GM18951 (cell line): ENCODE results near the gene GPR180.

ENCODE experiments used
- POLR2A ChIP-seq: IDR thresholded peaks from 4 replicates; pipeline ENCODE4 v1.6.1; 2011; ENCODE audit warnings: mild to moderate bottlenecking; ENCODE audit not compliant: insufficient read length, insufficient read depth; ENCODE audit errors: extremely low read depth
- in situ Hi-C: fragments of 300-500 bp; cut with MboI; formaldehyde crosslinking; loops from one replicate; pipeline ENCODE4 v1.12.0; 2022; ENCODE audit warnings: low sequenced_read_pairs, mixed read lengths, inconsistent platforms; ENCODE audit not compliant: unreplicated experiment

GPR180 gene

GRCh38 chr13:94601446-94602431, at the start of gene GPR180:
Gene GPR180 (plus strand): TSS chr13:94601857. CDS start chr13:94601928, 71 bp downstream.
- TF ChIP-seq POLR2A = peak; percentile 94
- in situ Hi-C loops = no loop called here

- TF ChIP-seq POLR2A = no peak
- in situ Hi-C loops = no loop called here
Measured at GRCh38 chr13:94552095-94552494, 49.6 kb upstream of the GPR180 start.

DNA sequence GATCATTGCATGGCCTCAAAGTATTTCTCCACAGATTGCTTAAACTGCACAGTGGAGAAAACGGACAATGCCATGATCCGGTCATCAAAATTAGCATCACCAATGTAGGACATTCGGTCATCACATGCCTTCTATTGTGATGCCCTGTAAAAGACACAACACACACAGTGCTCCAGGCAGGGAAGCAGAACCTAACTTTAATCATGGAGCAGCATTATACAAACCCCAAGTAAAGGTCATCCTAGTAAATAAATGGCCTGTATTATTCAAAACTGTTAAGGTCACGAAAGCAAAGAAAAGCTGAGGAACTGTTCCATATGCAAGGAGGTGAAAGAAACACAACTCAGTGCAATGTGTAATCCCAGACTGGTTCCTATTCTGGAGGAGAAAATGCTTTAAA, 47.9 kb upstream of the GPR180 start:
- no peak for TF ChIP-seq POLR2A
- in situ Hi-C loops = no loop called here

GRCh38 chr13:94556041-94556440, 45.6 kb upstream of the GPR180 start:
- in situ Hi-C loops = no loop called here
- no peak for TF ChIP-seq POLR2A

DNA sequence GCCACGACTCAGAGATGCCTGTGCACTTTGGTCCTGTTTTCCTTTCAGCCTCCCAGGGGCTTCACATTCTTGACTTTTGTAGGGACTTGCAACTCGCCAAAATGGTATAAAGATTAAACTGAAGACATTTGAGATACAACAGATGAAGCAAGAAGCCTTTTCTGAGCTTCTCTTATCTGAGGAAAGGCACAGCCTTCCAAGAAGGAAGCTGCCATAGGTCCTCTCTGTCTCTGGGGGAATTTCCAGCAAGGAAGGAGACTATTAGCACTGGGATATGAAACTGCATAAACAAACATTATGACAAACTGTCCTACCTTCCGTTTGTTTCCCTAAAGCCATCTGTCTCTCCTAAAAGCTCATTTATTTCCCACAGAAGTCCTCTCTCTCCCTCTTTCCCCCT, 45.0 kb upstream of the GPR180 start:
- in situ Hi-C loops = no loop called here
- TF ChIP-seq POLR2A = no peak

DNA sequence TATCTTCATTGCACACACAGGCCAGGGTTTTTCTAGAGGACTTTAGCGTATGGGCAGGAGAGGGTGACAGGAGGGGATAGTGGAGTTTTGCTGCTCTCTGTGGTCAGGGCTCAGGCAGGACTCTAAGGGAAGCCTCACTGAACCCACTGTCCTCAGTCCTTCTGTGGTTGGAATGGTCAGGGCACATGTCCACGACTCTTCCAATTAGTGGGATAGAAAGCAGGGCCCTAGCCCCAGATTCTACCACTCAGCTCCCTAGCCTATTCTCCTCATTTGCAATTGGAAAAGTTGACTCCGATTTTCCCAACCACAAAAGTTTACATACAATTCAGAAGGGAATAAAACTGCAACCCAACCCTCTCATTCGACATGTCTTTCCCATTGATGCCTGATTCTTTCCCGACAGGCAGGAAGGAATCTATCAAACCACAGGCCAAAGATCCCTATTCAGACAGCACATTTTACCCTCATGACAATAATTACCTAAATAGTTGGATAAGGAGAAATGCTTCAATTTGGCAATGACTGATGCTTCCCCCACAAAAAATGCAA, 43.9 kb upstream of the GPR180 start:
- in situ Hi-C loops = no loop called here
- TF ChIP-seq POLR2A = no peak

DNA sequence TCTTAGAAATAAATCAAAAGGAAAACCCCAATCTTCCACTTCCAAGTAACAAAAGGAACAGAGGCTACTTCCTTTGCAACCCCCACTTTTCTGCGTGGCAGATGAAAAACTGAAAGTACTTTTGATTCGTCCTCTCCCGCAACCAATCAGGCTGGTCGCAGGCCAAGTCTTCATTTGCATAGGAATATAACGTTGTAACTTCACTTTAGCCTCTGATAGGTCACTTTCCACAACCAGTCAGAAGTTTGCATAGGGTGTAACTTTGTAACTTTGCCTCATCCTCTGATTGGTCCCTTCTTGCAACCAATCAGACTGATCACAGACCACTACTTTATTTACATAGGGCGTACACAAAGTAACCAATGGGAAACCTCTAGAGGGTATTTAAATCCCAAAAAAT, 42.9 kb upstream of the GPR180 start:
- in situ Hi-C loops = no loop called here
- no peak for TF ChIP-seq POLR2A

DNA sequence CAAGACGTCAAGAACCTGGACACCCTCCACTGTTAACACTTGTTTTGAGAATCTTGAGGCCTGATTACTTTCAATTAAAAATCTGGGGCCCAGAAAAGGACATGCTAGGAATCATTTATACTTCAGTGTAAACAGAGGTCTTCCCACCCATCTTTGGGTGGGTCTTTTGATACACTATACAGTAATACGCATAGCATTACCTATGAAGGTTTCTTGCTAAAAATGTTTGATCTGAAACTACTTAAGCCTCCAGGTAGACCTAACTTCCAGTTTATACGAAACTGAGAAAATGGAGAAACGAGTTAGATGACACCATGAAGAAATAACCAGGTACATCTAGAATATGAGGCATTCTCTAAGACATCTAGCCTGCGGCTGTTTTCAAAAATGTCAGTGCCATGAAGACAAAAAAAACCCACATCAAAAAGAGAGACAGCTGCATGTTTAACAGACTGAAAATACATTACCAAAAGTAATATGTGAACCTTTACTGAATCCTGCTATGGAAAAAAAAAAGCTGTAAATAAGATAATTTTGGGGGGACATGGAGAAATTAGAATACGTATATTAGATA, 42.3 kb upstream of the GPR180 start:
- no peak for TF ChIP-seq POLR2A
- in situ Hi-C loops = no loop called here

- TF ChIP-seq POLR2A = no peak
- in situ Hi-C loops = no loop called here
Measured at GRCh38 chr13:94560116-94560515, 41.5 kb upstream of the GPR180 start.

GRCh38 chr13:94561126-94561525, 40.5 kb upstream of the GPR180 start:
- TF ChIP-seq POLR2A = no peak
- in situ Hi-C loops = no loop called here

DNA sequence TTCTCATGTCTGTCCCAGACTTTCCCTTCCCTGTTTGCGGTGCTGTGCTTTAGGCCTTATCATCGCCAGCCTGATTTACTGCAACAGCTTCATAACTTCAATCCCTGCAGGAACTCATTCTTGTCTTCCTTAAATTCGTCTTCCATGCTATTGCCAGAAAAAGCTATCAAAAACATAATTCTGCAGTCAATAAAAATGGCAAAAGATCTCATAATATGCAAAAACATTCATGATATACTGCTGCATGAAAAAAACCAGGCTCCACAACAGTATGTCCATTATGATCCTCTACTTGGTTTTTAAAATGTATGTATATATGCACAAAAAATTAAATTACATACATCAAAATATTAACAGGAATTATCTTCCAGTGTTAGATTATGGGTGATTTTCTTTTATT, 34.1 kb upstream of the GPR180 start:
- no peak for TF ChIP-seq POLR2A
- in situ Hi-C loops = no loop called here

- in situ Hi-C loops = no loop called here
- no peak for TF ChIP-seq POLR2A
Measured at GRCh38 chr13:94568443-94568842, 33.2 kb upstream of the GPR180 start.

DNA sequence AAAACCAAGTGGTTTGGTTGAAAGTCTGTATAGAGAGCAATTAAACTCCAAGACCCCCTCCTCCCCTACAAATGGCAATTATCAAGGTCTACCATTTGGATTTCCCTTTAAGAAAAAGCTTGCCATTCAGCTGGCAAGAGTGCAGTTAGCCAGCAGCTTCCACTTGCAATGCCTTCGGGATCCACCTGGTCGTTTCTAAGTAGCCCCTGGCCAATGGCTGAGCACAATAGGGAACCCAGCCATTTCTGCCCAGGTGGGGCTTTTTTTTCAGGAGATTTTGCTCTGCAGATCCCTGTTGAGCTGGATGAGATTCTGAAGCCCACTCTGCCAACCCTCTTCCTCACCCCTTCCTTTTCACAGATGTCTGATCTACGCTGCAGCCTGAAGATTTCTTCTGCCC, 32.0 kb upstream of the GPR180 start:
- in situ Hi-C loops = no loop called here
- no peak for TF ChIP-seq POLR2A

DNA sequence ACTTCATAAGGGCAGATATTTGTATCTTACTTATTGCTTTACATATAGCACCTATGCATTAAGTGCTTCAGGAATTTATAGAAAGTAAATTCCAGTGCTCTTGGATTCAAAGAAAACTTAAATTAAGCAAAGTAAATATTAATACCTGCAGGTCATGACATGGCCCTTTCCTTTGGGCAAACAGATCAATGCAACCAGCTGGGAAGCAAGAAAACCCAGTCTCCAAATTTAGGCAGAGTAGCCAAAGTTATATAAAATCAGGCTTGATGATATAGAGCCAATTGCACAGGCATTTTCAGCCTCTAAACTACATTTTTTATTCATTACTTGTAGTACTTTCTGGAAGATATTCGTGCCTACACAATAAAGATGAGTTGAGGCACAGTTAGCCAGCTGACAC, 22.6 kb upstream of the GPR180 start:
- TF ChIP-seq POLR2A = no peak
- in situ Hi-C loops = no loop called here
